NCI-H2107 treated with DMSO at 0.1 percent for 48 hours (cell line): ENCODE results near the gene ABLIM1.

Source experiments
- DNase-seq: peaks from one replicate; lab custom pipeline; 2025; ENCODE audit not compliant: unreplicated experiment; lab: John Stamatoyannopoulos, UW

Gene ABLIM1

GRCh38 chr10:114593240-114593792 lies 64.8 kb downstream of the ABLIM1 start:
- no peak for DNase-seq

- no peak for DNase-seq
Measured at GRCh38 chr10:114590993-114591392, 67.1 kb downstream of the ABLIM1 start.

GRCh38 chr10:114584419-114584818 lies 73.7 kb downstream of the ABLIM1 start:
- no peak for DNase-seq

GRCh38 chr10:114581071-114581470 lies 77.0 kb downstream of the ABLIM1 start:
- DNase-seq: no peak

- no peak for DNase-seq
Measured at GRCh38 chr10:114577133-114577532, 80.9 kb downstream of the ABLIM1 start.

- no peak for DNase-seq
Measured at GRCh38 chr10:114576716-114577115, 81.4 kb downstream of the ABLIM1 start.

- DNase-seq: no peak
Measured at GRCh38 chr10:114576132-114576487, 82.0 kb downstream of the ABLIM1 start.

GRCh38 chr10:114575417-114576131 lies 82.5 kb downstream of the ABLIM1 start:
- no peak for DNase-seq

GRCh38 chr10:114573330-114574045 lies 84.6 kb downstream of the ABLIM1 start:
- DNase-seq: no peak

- DNase-seq: no peak
Measured at GRCh38 chr10:114571316-114571999, 86.6 kb downstream of the ABLIM1 start.

GRCh38 chr10:114566064-114566463 lies 92.0 kb downstream of the ABLIM1 start:
- DNase-seq: no peak

- no peak for DNase-seq
Measured at GRCh38 chr10:114565066-114565465, 93.0 kb downstream of the ABLIM1 start.

GRCh38 chr10:114561008-114561523 lies 97.0 kb downstream of the ABLIM1 start:
- no peak for DNase-seq

GRCh38 chr10:114560144-114560543 lies 97.9 kb downstream of the ABLIM1 start:
- DNase-seq: no peak

- DNase-seq: no peak
Measured at GRCh38 chr10:114559636-114560035, 98.4 kb downstream of the ABLIM1 start.

GRCh38 chr10:114557854-114558253 lies 100.2 kb downstream of the ABLIM1 start:
- DNase-seq: no peak

- no peak for DNase-seq
Measured at GRCh38 chr10:114556236-114557122, 101.6 kb downstream of the ABLIM1 start.

- DNase-seq: no peak
Measured at GRCh38 chr10:114553436-114553835, 104.6 kb downstream of the ABLIM1 start.

- no peak for DNase-seq
Measured at GRCh38 chr10:114552050-114552449, 106.0 kb downstream of the ABLIM1 start.

GRCh38 chr10:114551636-114551972 lies 106.5 kb downstream of the ABLIM1 start:
- peak; percentile 72 for DNase-seq
